ENCODE results near the gene GP9. TPM values are rescaled to one million over a fixed set of nuclear protein-coding genes. Genes with fewer than 3 reads are reported as not detected.

GP9 gene
- total RNA-seq, 4 donors from 2014 or later, result 0.35 TPM; not detected in 3

Other genes with a start within 250 kb of the GP9 start
- 10 to 100 TPM; 13.1 to 51.4 (median 44.5) TPM for gene ACAD9, start 181.2 kb upstream of the GP9 start, total RNA-seq
- 1 to 10 TPM in 2 of 4 donors, under 1 TPM in 1, not detected in 1; 0.95 to 3.5 (median 2.1) TPM for gene CFAP92, start 66.7 kb upstream of the GP9 start, total RNA-seq
- gene EFCC1, start 59.5 kb upstream of the GP9 start, total RNA-seq, result 1 to 10 TPM; 1.2 to 9.2 (median 4.5) TPM
- gene RAB43, start 61.0 kb downstream of the GP9 start, total RNA-seq, result 10 to 100 TPM; 10.8 to 38.2 (median 26.8) TPM
- 10 to 100 TPM in 2 of 4 donors, 1 to 10 TPM in 2; 4.1 to 39.3 (median 22.3) TPM for gene ISY1, start 100.3 kb downstream of the GP9 start, total RNA-seq
- 100 to 1,000 TPM; 355 to 461 (median 405) TPM for gene CNBP, start 123.1 kb downstream of the GP9 start, total RNA-seq
- gene COPG1, start 188.8 kb downstream of the GP9 start, total RNA-seq, result 100 to 1,000 TPM in 2 of 4 donors, 10 to 100 TPM in 2; 35.6 to 409 (median 118) TPM
- gene HMCES, start 218.1 kb downstream of the GP9 start, total RNA-seq, result 10 to 100 TPM in 3 of 4 donors, 1 to 10 TPM in 1; 2.0 to 42.9 (median 28.3) TPM